ENCODE measurements around the gene CLTA. TPM values are rescaled to one million over a fixed set of nuclear protein-coding genes. Genes with fewer than 3 reads are reported as not detected.
"Not testable (repeated sequence)": the region's sequence is repeated elsewhere in the genome, so short reads cannot be mapped to it uniquely, and the experiment has no call there.

The CLTA gene
- total RNA-seq, 1 donor from 2014 or later, result 220 TPM

GRCh38 chr9:36173861-36174260, 16.9 kb upstream of the CLTA start:
- peaks cover 3% of the 10 kb centered on the region for H3K27me3 Mint-ChIP-seq
- no peak overlapping the region for H3K4me3 Mint-ChIP-seq
- H3K27ac Mint-ChIP-seq, result no peak overlapping the region
- H3K36me3 Mint-ChIP-seq, result no peaks in the 10 kb centered on the region
- no peaks in the 10 kb centered on the region for H3K4me1 Mint-ChIP-seq (ENCODE audit: unreplicated experiment)
- no peaks in the 10 kb centered on the region for H3K9me3 Mint-ChIP-seq
- no peak for TF ChIP-seq CTCF (conservative IDR thresholded peaks at IDR 0.05)
- no peak for DNase-seq (ENCODE audit: extremely low spot score, unreplicated experiment)

- Mint-ChIP-seq H3K4me1 (ENCODE audit: unreplicated experiment) (no peaks in the 10 kb centered on the region), H3K27me3 (peaks cover 1% of the 10 kb centered on the region), H3K4me3 (no peak overlapping the region), H3K9me3 (no peaks in the 10 kb centered on the region), H3K27ac (no peak overlapping the region), H3K36me3 (no peaks in the 10 kb centered on the region)
- TF ChIP-seq CTCF (conservative IDR thresholded peaks at IDR 0.05), result no peak
- no peak for DNase-seq (ENCODE audit: extremely low spot score, unreplicated experiment)
Observed at GRCh38 chr9:36174271-36174670, 16.4 kb upstream of the CLTA start.

GRCh38 chr9:36174731-36175130, 16.0 kb upstream of the CLTA start:
- DNase-seq (ENCODE audit: extremely low spot score, unreplicated experiment), result no peak
- no peak for TF ChIP-seq CTCF (conservative IDR thresholded peaks at IDR 0.05)
- no peak overlapping the region for H3K4me3 Mint-ChIP-seq
- H3K4me1 Mint-ChIP-seq (ENCODE audit: unreplicated experiment), result no peaks in the 10 kb centered on the region
- H3K9me3 Mint-ChIP-seq, result no peaks in the 10 kb centered on the region
- no peaks in the 10 kb centered on the region for H3K27me3 Mint-ChIP-seq
- H3K36me3 Mint-ChIP-seq, result no peaks in the 10 kb centered on the region
- no peak overlapping the region for H3K27ac Mint-ChIP-seq

GRCh38 chr9:36175209-36175608, 15.5 kb upstream of the CLTA start:
- H3K4me3 Mint-ChIP-seq; H3K4me1 Mint-ChIP-seq (ENCODE audit: unreplicated experiment); DNase-seq (ENCODE audit: extremely low spot score, unreplicated experiment); H3K27ac Mint-ChIP-seq; H3K9me3 Mint-ChIP-seq; H3K36me3 Mint-ChIP-seq; H3K27me3 Mint-ChIP-seq: not testable (repeated sequence)

DNA sequence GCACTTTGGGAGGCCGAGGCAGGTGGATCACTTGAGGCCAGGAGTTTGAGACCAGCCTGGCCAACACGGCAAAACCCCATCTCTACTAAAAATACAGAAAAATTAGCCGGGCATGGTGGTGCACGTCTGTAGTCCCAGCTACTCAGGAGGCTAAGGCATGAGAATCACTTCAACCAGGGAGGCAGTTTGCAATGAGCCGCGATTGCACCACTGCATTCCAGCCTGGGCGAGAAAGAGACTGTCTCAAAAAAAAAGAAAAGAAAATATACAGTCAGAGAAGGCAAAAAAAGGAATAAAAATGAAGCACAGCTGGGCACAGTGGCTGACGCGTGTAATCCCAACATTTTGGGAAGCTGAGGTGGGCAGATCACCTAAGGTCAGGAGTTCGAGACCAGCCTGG, 14.2 kb upstream of the CLTA start:
- H3K36me3 Mint-ChIP-seq, H3K27ac Mint-ChIP-seq: not testable (repeated sequence)

DNA sequence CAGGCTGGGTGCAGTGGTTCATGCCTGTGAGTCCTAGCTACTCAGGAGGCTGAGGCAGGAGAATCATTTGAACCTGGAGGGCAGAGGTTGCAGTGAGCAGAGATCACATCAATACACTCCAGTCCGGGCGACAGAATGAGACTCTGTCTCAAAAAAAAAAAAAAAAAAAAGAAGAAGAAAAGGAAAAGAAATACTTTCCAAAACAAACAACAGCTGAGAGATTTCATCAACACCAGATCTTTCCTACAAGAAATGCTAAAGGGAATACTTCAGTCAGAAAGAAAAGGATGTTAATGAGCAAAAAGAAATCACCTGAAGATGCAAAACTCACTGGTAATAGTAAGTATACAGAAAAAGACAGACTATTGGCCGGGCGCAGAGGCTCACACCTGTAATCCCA, 13.2 kb upstream of the CLTA start:
- DNase-seq (ENCODE audit: extremely low spot score, unreplicated experiment), result no peak
- H3K27me3 Mint-ChIP-seq, result no peaks in the 10 kb centered on the region
- no peaks in the 10 kb centered on the region for H3K4me1 Mint-ChIP-seq (ENCODE audit: unreplicated experiment)
- no peak overlapping the region for H3K4me3 Mint-ChIP-seq
- TF ChIP-seq CTCF (conservative IDR thresholded peaks at IDR 0.05), result no peak
- no peak overlapping the region for H3K27ac Mint-ChIP-seq
- no peaks in the 10 kb centered on the region for H3K9me3 Mint-ChIP-seq
- no peaks in the 10 kb centered on the region for H3K36me3 Mint-ChIP-seq

More for the DNA sequence above, 14.2 kb upstream of the CLTA start:
- not testable (repeated sequence) for H3K4me3 Mint-ChIP-seq; DNase-seq (ENCODE audit: extremely low spot score, unreplicated experiment); H3K4me1 Mint-ChIP-seq (ENCODE audit: unreplicated experiment); H3K9me3 Mint-ChIP-seq; H3K27me3 Mint-ChIP-seq

GRCh38 chr9:36180243-36180642, 10.5 kb upstream of the CLTA start:
- not testable (repeated sequence) for H3K4me3 Mint-ChIP-seq; H3K9me3 Mint-ChIP-seq; H3K36me3 Mint-ChIP-seq; DNase-seq (ENCODE audit: extremely low spot score, unreplicated experiment); H3K27me3 Mint-ChIP-seq; H3K4me1 Mint-ChIP-seq (ENCODE audit: unreplicated experiment); H3K27ac Mint-ChIP-seq

Measured in type B pancreatic cell (in vitro differentiated cells).